GM18858 (cell line): ENCODE data around the gene AP5B1.

Experiments used
- ATAC-seq: cut with Tn5 transposase; IDR thresholded peaks from one replicate; pipeline ENCODE4 v1.9.1; 2021; ENCODE audit not compliant: unreplicated experiment

Gene AP5B1

GRCh38 chr11:65802841-65803240 lies 22.1 kb upstream of the AP5B1 start:
- no peak for ATAC-seq

GRCh38 chr11:65801153-65801987 lies 20.6 kb upstream of the AP5B1 start:
- no peak for ATAC-seq

GRCh38 chr11:65798882-65799281 lies 18.1 kb upstream of the AP5B1 start:
- no peak for ATAC-seq

GRCh38 chr11:65797711-65798110 lies 16.9 kb upstream of the AP5B1 start:
- no peak for ATAC-seq

- no peak for ATAC-seq
Observed at GRCh38 chr11:65796726-65797601, 16.2 kb upstream of the AP5B1 start.

- ATAC-seq: no peak
Observed at GRCh38 chr11:65794570-65795510, 14.1 kb upstream of the AP5B1 start.

GRCh38 chr11:65793625-65794400 lies 13.0 kb upstream of the AP5B1 start:
- no peak for ATAC-seq

- ATAC-seq: no peak
Observed at GRCh38 chr11:65793144-65793581, 12.4 kb upstream of the AP5B1 start.

- no peak for ATAC-seq
Observed at GRCh38 chr11:65792456-65792855, 11.7 kb upstream of the AP5B1 start.

GRCh38 chr11:65791719-65792213 lies 11.0 kb upstream of the AP5B1 start:
- ATAC-seq: no peak

GRCh38 chr11:65790902-65791650 lies 10.3 kb upstream of the AP5B1 start:
- ATAC-seq: no peak

- ATAC-seq: no peak
Observed at GRCh38 chr11:65790104-65790901, 9.5 kb upstream of the AP5B1 start.

- ATAC-seq: no peak
Observed at GRCh38 chr11:65789230-65790103, 8.7 kb upstream of the AP5B1 start.

- no peak for ATAC-seq
Observed at GRCh38 chr11:65788821-65789220, 8.0 kb upstream of the AP5B1 start.

- ATAC-seq: no peak
Observed at GRCh38 chr11:65787649-65788622, 7.2 kb upstream of the AP5B1 start.
